HG03097 (cell line): ENCODE data around the gene RAB31.

ENCODE experiments used
- ATAC-seq: cut with Tn5 transposase; IDR thresholded peaks from one replicate; pipeline ENCODE4 v1.9.1; 2021; ENCODE audit not compliant: unreplicated experiment, low FRiP score

The RAB31 gene

DNA sequence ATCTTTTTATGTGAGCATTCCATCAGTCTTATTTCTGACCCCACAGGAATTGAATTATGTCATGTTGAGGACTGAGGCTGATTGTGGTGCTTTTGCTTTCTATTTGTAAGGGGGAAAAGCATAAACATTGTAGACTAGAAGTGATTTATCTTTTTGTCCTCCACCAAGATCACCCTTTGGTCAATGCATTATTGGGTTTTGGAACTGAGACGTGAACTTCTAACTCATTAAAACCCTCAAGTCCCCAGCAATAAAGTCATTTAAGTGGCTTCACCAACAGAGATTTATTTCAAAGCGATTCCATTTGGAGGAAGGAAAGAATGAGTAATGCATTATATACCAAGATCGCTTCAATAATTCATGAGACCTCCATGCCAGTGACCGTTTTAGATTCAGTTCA lies 102.2 kb downstream of the RAB31 start:
- no peak for ATAC-seq

GRCh38 chr18:9810994-9811705 lies 103.0 kb downstream of the RAB31 start:
- no peak for ATAC-seq

DNA sequence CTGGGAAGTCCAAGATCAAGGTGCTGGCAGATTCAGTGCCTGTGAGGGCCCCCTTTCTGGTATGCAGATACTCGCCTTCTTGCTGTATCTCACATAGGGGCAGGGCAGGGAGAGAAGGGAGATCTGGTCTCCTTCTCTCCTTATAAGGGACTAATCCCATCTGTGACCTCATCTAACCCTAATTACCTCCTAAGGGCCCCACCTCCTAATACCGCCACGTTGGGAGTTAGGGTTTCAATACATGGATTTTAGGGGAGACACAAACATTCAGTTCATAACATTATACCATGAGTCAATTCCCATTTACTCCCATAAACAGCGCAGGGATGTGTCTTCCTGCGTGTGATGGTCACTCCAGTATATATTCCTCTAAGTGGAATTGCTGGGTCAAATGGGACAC lies 103.9 kb downstream of the RAB31 start:
- no peak for ATAC-seq

GRCh38 chr18:9814431-9814830 lies 106.3 kb downstream of the RAB31 start:
- ATAC-seq = no peak

- ATAC-seq = no peak
These were observed 109.2 kb downstream of the RAB31 start for GRCh38 chr18:9817286-9817685.

GRCh38 chr18:9817725-9818422 lies 109.8 kb downstream of the RAB31 start:
- ATAC-seq = no peak

- ATAC-seq = no peak
These were observed 110.3 kb downstream of the RAB31 start for GRCh38 chr18:9818423-9818734.

DNA sequence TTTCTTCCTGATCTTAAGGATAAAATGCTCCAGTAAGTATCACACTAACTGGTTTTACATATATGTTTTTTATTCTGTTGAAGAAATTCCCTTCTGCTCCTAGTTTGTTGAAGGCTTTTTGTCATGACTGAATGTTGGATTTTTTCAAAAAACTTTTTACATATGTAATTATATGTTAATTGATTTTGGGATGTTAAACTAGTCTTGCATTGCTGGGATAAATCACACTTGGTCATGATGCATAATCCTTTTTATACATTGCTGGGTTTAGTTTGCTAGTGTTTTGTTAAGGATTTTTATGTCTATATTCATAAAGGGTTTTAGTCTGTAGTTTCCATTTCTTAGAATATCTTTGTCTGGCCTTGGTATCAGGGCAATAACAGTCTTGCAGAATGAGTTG lies 112.0 kb downstream of the RAB31 start:
- ATAC-seq = no peak

GRCh38 chr18:9820719-9821118 lies 112.6 kb downstream of the RAB31 start:
- no peak for ATAC-seq

DNA sequence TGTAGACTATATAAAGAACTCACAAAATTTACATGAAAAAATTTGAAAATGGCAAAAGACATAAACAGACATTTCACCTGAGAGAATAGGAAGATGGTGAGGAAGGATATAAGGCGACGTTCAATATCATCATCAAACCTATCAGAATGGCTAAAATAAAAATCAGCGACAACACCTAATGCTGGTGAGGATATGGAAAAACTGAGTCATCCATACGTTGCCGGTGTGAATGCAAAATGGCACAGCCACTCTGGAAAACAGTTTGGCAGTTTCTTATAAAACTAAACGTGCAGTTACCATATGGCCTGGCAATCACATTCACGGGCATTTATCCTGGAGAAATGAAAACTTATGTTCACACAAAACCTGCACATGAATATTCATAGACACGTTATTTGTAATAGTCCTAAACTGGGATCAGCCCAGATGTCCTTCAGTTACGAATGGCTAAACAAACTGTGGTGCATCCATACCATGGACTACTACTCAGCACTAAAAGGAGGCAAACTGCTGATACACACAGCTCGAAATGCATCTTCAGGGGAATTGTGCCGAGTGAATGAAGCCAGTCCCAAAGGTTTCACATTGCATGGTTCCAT lies 114.6 kb downstream of the RAB31 start:
- no peak for ATAC-seq

- no peak for ATAC-seq
These were observed 115.8 kb downstream of the RAB31 start for GRCh38 chr18:9823805-9824473.

DNA sequence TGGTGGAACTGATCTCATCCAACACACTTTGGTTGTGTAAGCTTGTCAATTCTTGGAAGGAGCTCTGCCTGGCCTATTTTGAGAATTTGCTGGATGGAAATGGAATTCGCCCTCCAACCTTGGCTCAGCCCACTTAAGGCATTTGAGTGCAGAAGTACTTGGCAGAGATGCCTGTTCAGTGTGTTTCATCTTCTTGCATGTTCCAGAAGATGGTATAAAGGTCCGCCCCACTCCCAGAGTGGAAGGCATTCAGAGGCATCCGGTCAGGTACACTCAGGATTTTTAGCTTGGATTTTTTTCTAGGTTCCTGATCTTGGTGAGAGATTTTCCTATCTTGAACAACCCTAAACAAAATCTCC lies 116.4 kb downstream of the RAB31 start:
- ATAC-seq = no peak

GRCh38 chr18:9824952-9825371 lies 116.9 kb downstream of the RAB31 start:
- ATAC-seq = no peak

- ATAC-seq = no peak
These were observed 117.5 kb downstream of the RAB31 start for GRCh38 chr18:9825571-9826073.

DNA sequence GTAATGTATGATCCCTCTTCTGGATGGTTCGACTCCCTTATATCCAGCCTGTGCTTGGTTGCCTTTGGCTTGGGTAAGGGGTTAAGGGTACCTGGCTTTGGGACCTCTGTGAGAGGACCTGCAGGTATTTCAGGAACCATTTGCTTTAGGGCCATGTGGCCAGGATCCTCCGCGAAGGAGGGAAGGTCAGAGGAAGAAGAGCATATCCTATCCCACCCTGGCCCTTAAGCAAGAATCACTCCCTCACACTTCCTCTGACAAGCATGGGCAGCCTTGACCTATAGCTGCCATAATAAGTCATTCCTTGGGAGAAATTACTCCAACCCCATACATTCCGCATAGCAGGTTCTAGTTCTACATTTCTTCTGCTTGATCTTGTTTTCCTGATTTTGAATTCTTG lies 118.6 kb downstream of the RAB31 start:
- ATAC-seq = no peak

GRCh38 chr18:9827211-9827792 lies 119.2 kb downstream of the RAB31 start:
- ATAC-seq = no peak

GRCh38 chr18:9827793-9828505 lies 119.8 kb downstream of the RAB31 start:
- no peak for ATAC-seq

GRCh38 chr18:9828506-9829396 lies 120.7 kb downstream of the RAB31 start:
- ATAC-seq = no peak

DNA sequence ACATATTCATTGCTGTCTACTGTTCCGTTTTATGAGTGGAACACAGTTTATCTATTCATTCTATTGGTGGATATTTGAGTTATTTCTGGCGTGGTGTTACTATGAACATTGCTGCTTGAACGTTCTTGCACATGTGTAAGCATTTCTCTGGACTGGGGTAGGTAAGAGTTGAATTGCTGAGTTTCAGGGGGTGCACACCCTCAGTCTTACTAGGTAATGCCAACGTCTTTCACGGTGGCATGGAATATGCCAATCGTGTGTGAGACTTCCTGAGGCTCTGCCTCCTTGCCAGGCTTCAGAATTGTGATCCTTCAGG lies 121.3 kb downstream of the RAB31 start:
- ATAC-seq = no peak
